Panc1 (cell line): ENCODE results near the gene TTC27. TPM values are rescaled to one million over a fixed set of nuclear protein-coding genes. Genes with fewer than 3 reads are reported as not detected.

Experiments
- ATAC-seq: fragments of 200-7000 bp; cut with Tn5 transposase; 2 replicates; pipeline ENCODE4 v1.9.1; 2020; ENCODE audit warnings: mild to moderate bottlenecking, moderate library complexity
- BruUV-seq: library from RNA; stranded (reverse); fragments of 400-500 nt; replicated peaks from 2 replicates; lab custom pipeline; 2021; lab: Mats Ljungman, UMichigan
- CTCF ChIA-PET: fragments of 300-600 bp; sonication (Branson Sonifier 250); formaldehyde crosslinking; loops from one replicate; lab custom pipeline; 2022; ENCODE audit warnings: antibody characterized with exemption; lab: Charles Lee
- POLR2A ChIA-PET: fragments of 300-600 bp; sonication (Branson Sonifier 250); formaldehyde crosslinking; loops from one replicate; lab custom pipeline; 2022; ENCODE audit warnings: antibody characterized with exemption; lab: Charles Lee
- DNase-seq: peaks from one replicate; pipeline ENCODE4 v3.0.0-alpha.2; 2010; ENCODE audit warnings: low read depth, low spot score
- H3K27ac ChIP-seq: 2 replicates; pipeline ENCODE4 v1.5.1; 2011; ENCODE audit warnings: mild to moderate bottlenecking, low read length, inconsistent platforms
- H3K27me3 ChIP-seq: fragments of 200-500 bp; sonication (Bioruptor generic); 2 replicates; pipeline ENCODE4 v1.6.0; 2014; ENCODE audit warnings: low read length, inconsistent platforms; ENCODE audit not compliant: control insufficient read depth, insufficient read depth
- H3K36me3 ChIP-seq: fragments of 200-500 bp; sonication (Bioruptor generic); 2 replicates; pipeline ENCODE4 v1.5.1; 2014; ENCODE audit warnings: inconsistent platforms, mild to moderate bottlenecking, low read length, moderate library complexity; ENCODE audit not compliant: control insufficient read depth, insufficient read depth
- H3K4me1 ChIP-seq: 2 replicates; pipeline ENCODE4 v1.5.1; 2011; ENCODE audit warnings: inconsistent platforms, mild to moderate bottlenecking, low read length, moderate library complexity; ENCODE audit not compliant: control insufficient read depth, insufficient read depth
- H3K4me3 ChIP-seq, 2 experiments: 2 replicates each; pipeline ENCODE4 v1.5.1; 2011 to 2012; ENCODE audit warnings: low read depth in 2 of 2, low read length in 2 of 2, mild to moderate bottlenecking in 2 of 2, inconsistent platforms in 1 of 2, moderate library complexity in 1 of 2
- H3K9me3 ChIP-seq: fragments of 200-500 bp; sonication (Bioruptor generic); 2 replicates; pipeline ENCODE4 v1.5.1; 2014; ENCODE audit warnings: low read depth, mild to moderate bottlenecking, inconsistent platforms, low read length, moderate library complexity; ENCODE audit not compliant: control insufficient read depth, insufficient read depth
- POLR2AphosphoS5 ChIP-seq: IDR thresholded peaks from 2 replicates; pipeline ENCODE4 v1.6.1; 2012; ENCODE audit warnings: mild to moderate bottlenecking, low read depth, low read length, moderate library complexity
- SIN3A ChIP-seq: IDR thresholded peaks from 2 replicates; pipeline ENCODE4 v1.6.1; 2012; ENCODE audit warnings: low read depth, mild to moderate bottlenecking, low read length, moderate library complexity, borderline replicate concordance; ENCODE audit not compliant: insufficient read depth
- TCF7L2 ChIP-seq: IDR thresholded peaks from 2 replicates; pipeline ENCODE4 v1.6.1; 2011; ENCODE audit warnings: mild to moderate bottlenecking, low read depth, low read length, inconsistent platforms
- in situ Hi-C: cut with HindIII; loops from 2 replicates; pipeline ENCODE4 v1.10.0; 2016; ENCODE audit warnings: low sequenced_read_pairs, low pct_unique_long_range_greater_than_20kb
- intact Hi-C: fragments of 100-400 bp; cut with micrococcal nuclease; formaldehyde crosslinking; loops from one replicate; pipeline ENCODE4 v1.10.0; 2022; ENCODE audit not compliant: unreplicated experiment
- total RNA-seq: library from RNA; stranded (reverse); gene quantifications from one replicate; pipeline ENCODE4 v1.2.1, GENCODE V29; 2021; ENCODE audit not compliant: unreplicated experiment
- TF ChIP-seq, protein P1 (sequence below): fragments of 450-650 bp; IDR thresholded peaks from 2 replicates; pipeline ENCODE4 v1.5.1; 2017; ENCODE audit warnings: mild to moderate bottlenecking
- TF ChIP-seq, protein P2 (sequence below), 2 experiments: IDR thresholded peaks; 2 replicates each; pipeline ENCODE4 v1.6.1; 2011 to 2012; ENCODE audit warnings: low read depth in 2 of 2, control low read depth in 1 of 2, low read length in 1 of 2, mild to moderate bottlenecking in 1 of 2, moderate library complexity in 1 of 2; ENCODE audit not compliant: insufficient read depth in 1 of 2

TTC27 gene
- total RNA-seq, 1 experiment from 2014 or later, result 24.7 TPM

DNA sequence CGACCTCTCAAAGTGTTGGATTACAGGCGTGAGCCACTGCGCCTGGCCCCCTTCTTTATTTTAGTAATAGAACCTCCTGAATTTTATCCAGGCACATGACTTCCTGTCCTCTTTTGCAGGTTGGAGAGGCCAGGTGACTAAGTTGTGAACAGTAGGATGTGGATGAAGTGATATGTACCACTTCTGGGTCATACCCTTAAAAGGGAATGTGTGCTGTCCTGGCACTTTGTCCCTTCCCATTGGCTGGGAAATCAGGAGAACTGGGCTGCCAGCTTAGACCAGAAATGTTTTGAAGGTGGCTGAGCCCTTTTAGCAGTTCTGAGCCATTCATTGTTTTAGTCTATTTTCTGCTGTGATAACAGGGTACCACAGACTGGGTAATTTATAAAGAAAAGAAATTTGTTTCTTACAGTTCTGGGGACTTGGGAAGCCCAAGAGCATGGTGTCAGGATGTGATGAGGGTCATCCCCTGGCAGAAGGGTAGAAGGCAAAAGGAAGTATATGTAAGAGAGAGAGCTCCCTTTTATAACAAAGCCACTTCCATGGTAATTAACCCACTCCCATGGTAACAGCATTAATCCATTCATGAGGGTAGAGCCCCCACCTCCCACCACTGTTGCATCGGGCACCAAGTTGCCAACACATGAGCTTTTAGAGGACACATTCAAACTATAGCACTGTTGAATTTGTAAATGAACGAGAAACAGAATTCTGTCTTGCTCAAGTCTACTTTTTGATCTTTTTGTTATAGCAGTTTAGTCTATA lies 79.1 kb downstream of the TTC27 start:
- intact Hi-C loops, result loop anchor here (5.0 kb wide), 1 partner anchor 845 kb away; no protein-coding TSS in a partner anchor
- in situ Hi-C loops, result no loop called here
- ATAC-seq (no peak), DNase-seq (no peak)
- ChIA-PET CTCF (no interaction called here), POLR2A (no interaction called here)
- Histone ChIP-seq H3K36me3 (no peaks in the 10 kb centered on the region), H3K4me1 (no peaks in the 10 kb centered on the region), H3K27ac (no peak overlapping the region), H3K27me3 (no peaks in the 10 kb centered on the region), H3K9me3 (no peaks in the 10 kb centered on the region), H3K4me3 (no peak overlapping the region)
- TF ChIP-seq SIN3A (no peak), POLR2AphosphoS5 (no peak), TCF7L2 (no peak)
- TF ChIP-seq, protein P1, sequence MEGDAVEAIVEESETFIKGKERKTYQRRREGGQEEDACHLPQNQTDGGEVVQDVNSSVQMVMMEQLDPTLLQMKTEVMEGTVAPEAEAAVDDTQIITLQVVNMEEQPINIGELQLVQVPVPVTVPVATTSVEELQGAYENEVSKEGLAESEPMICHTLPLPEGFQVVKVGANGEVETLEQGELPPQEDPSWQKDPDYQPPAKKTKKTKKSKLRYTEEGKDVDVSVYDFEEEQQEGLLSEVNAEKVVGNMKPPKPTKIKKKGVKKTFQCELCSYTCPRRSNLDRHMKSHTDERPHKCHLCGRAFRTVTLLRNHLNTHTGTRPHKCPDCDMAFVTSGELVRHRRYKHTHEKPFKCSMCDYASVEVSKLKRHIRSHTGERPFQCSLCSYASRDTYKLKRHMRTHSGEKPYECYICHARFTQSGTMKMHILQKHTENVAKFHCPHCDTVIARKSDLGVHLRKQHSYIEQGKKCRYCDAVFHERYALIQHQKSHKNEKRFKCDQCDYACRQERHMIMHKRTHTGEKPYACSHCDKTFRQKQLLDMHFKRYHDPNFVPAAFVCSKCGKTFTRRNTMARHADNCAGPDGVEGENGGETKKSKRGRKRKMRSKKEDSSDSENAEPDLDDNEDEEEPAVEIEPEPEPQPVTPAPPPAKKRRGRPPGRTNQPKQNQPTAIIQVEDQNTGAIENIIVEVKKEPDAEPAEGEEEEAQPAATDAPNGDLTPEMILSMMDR, result no peak
- TF ChIP-seq, protein P2, sequence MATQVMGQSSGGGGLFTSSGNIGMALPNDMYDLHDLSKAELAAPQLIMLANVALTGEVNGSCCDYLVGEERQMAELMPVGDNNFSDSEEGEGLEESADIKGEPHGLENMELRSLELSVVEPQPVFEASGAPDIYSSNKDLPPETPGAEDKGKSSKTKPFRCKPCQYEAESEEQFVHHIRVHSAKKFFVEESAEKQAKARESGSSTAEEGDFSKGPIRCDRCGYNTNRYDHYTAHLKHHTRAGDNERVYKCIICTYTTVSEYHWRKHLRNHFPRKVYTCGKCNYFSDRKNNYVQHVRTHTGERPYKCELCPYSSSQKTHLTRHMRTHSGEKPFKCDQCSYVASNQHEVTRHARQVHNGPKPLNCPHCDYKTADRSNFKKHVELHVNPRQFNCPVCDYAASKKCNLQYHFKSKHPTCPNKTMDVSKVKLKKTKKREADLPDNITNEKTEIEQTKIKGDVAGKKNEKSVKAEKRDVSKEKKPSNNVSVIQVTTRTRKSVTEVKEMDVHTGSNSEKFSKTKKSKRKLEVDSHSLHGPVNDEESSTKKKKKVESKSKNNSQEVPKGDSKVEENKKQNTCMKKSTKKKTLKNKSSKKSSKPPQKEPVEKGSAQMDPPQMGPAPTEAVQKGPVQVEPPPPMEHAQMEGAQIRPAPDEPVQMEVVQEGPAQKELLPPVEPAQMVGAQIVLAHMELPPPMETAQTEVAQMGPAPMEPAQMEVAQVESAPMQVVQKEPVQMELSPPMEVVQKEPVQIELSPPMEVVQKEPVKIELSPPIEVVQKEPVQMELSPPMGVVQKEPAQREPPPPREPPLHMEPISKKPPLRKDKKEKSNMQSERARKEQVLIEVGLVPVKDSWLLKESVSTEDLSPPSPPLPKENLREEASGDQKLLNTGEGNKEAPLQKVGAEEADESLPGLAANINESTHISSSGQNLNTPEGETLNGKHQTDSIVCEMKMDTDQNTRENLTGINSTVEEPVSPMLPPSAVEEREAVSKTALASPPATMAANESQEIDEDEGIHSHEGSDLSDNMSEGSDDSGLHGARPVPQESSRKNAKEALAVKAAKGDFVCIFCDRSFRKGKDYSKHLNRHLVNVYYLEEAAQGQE (IDR thresholded peaks at IDR 0.05; ENCODE audit: insufficient read depth in 1 of 2, low read depth in 2 of 2, low read length in 1 of 2), result no peak
- BruUV-seq, result no TSS peak

DNA sequence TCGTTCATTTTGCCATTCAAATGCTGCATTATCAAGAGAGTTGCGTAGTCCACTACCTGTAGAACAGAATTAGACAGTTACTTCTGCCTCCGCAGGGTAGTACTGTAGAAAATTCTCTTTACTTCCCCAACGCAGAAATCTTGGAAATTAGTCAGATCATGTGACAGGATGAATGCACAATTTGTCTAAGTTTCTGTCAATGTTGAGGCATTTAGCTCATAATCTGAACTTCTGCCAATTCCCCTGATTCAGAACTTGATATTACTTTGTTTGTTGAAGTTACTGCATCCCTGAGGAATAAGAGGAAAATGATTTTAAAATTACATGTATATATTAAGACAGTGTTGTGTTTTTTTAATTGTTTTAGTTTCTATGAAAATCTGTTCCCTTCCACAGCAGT lies 83.4 kb downstream of the TTC27 start:
- DNase-seq, result no peak
- no peak for ATAC-seq
- POLR2A ChIA-PET, result no interaction called here
- H3K4me1 ChIP-seq, result no peaks in the 10 kb centered on the region
- intact Hi-C loops (no loop called here), in situ Hi-C loops (no loop called here)
- no peaks in the 10 kb centered on the region for H3K27me3 ChIP-seq
- TF ChIP-seq, protein P1, result no peak
- TF ChIP-seq POLR2AphosphoS5 (no peak), TCF7L2 (no peak), SIN3A (no peak)
- TF ChIP-seq, protein P2 (IDR thresholded peaks at IDR 0.05; ENCODE audit: insufficient read depth in 1 of 2, low read depth in 2 of 2, low read length in 1 of 2), result no peak
- BruUV-seq, result no TSS peak
- H3K27ac ChIP-seq, result no peak overlapping the region
- no peaks in the 10 kb centered on the region for H3K36me3 ChIP-seq
- CTCF ChIA-PET, result no interaction called here
- no peaks in the 10 kb centered on the region for H3K9me3 ChIP-seq
- no peak overlapping the region for H3K4me3 ChIP-seq
